C4-2B (cell line): ENCODE measurements around the gene POGZ.

Experiments used
- CTCF ChIP-seq: fragments of 450-650 bp; conservative IDR thresholded peaks from 2 replicates; pipeline ENCODE4 v1.5.1; 2017; ENCODE audit warnings: mild to moderate bottlenecking
- ZFX ChIP-seq: fragments of 450-650 bp; IDR thresholded peaks from 2 replicates; pipeline ENCODE4 v1.6.1; 2017

- TF ChIP-seq CTCF: no peak
- no peak for TF ChIP-seq ZFX
These were observed 49.5 kb upstream of the POGZ start for GRCh38 chr1:151508833-151509232.
